NB4 (cell line): Measurements from ENCODE around the gene SOCS7.

Experiments
- CTCF ChIP-seq: IDR thresholded peaks from one replicate; pipeline ENCODE4 v1.5.1; 2012; ENCODE audit warnings: low read depth, low read length
- POLR2A ChIP-seq: IDR thresholded peaks from 2 replicates; pipeline ENCODE4 v1.6.1; 2011; ENCODE audit warnings: mild to moderate bottlenecking; ENCODE audit not compliant: insufficient read length; ENCODE audit errors: extremely low read depth
- TF ChIP-seq, protein P1 (sequence below): IDR thresholded peaks from 2 replicates; pipeline ENCODE4 v1.6.1; 2011; ENCODE audit warnings: low read depth, low read length

- TF ChIP-seq CTCF (no peak), POLR2A (no peak)
- TF ChIP-seq, protein P1, sequence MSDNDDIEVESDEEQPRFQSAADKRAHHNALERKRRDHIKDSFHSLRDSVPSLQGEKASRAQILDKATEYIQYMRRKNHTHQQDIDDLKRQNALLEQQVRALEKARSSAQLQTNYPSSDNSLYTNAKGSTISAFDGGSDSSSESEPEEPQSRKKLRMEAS: no peak
Observed at GRCh38 chr17:38425744-38426143, 74.1 kb downstream of the SOCS7 start.
